HG03196 (cell line): ENCODE data around the gene NCOR1.

Source experiments
- ATAC-seq: cut with Tn5 transposase; IDR thresholded peaks from one replicate; pipeline ENCODE4 v1.9.1; 2021; ENCODE audit not compliant: unreplicated experiment

NCOR1 gene

DNA sequence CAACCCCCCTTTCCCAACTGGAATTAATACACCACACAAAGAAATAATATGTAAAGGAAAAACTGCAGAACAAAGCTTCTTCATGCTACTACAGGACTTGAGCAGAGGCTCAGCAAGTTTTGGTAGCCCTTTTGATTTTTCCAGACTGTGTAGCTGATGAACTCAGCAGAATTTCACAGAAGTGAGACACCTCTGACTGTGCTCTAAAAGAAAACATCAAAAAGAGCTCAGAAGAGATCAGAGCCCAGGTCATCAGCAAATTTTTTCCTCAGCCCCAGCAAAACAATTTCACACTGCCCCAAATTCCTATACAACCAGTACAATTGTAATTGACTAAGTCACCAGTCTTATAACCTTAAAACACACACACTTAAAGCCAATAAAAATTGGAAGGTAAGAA, 177.7 kb downstream of the NCOR1 start:
- no peak for ATAC-seq

DNA sequence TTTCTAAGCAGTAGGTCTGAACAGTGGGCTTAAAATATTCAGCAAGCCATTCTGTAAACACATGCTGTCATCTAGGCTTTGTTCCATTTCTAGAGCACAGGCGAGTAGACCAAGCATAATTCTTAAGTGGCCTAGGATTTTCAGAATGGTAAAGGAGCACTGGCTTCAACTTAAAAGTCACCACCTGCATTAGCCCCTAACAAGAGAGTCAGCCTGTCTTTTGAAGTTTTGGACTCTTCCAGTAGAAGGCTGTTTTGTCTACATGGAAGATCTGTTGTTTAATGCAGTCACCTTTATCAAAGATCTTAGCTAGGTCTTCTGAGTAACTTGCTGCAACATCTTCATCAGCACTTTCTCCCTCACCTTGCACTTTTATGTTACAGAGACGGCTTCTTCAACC, 179.1 kb downstream of the NCOR1 start:
- ATAC-seq = no peak

- ATAC-seq = no peak
Measured at GRCh38 chr17:16033729-16034349, 181.5 kb downstream of the NCOR1 start.

GRCh38 chr17:16027708-16028584, 187.4 kb downstream of the NCOR1 start:
- no peak for ATAC-seq

- no peak for ATAC-seq
Measured at GRCh38 chr17:16026895-16027294, 188.4 kb downstream of the NCOR1 start.

- ATAC-seq = no peak
Measured at GRCh38 chr17:16025202-16025601, 190.1 kb downstream of the NCOR1 start.

- no peak for ATAC-seq
Measured at GRCh38 chr17:16023881-16024280, 191.5 kb downstream of the NCOR1 start.

- ATAC-seq = no peak
Measured at GRCh38 chr17:16019347-16019746, 196.0 kb downstream of the NCOR1 start.

DNA sequence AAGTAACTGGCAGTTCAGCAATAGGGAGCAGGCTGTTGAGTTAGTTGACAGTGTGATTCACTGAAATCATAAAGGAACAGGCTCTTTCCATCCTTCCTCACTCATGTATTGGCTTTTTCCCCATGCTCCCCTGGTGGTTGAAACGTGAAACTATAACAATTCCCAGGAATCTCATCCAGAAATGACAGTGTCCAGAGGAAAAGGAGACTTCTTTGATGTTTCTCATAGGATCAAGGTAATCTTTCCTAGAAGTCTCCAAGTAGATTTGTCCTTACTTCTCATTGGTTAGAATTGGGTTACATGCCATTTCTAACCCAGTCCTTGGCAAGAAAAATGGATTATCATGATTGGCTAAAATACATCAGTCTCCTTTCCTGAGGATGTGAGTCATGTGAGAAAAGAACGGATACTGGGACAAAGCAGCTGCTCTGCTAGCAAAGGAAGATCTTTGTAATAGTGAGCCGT, 201.4 kb downstream of the NCOR1 start:
- ATAC-seq = no peak

GRCh38 chr17:16007439-16007838, 207.9 kb downstream of the NCOR1 start:
- no peak for ATAC-seq

DNA sequence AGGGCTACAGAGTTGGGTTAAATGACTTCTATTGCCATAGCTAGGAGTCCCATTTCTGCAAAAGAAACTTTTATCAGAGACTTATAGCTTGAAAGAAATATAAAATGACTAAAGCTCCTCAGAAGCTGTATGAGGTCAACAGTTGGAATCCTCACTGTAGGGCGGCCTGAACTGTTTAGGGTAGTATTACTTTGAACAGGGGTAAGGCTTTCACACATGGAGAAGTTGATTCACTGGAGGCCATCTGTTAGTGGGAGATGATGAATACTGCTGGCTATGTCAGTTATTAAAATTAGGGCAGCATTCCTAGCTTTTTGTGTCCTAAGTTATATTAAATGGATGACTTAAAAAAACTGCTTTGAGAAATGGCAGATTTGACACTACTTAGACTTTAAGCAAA, 209.7 kb downstream of the NCOR1 start:
- no peak for ATAC-seq

DNA sequence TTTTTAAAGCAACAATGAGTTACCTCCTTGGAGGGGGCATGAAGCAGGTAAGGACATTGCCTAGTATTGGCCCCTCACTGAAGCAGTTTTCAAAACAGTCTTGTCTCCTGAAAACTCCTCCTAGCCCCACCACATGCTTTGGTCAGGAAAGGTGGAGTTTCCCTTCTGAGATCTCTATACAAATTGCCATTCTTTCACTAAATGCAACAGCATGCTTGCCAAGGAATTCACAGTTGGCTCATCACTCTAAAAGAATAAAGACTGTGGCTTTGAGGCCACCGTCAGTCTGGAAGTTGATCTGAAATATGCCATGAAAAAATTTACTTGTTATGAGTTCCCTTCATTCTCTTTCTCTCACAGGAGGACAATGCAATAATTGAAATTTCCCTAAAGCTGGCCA, 211.5 kb downstream of the NCOR1 start:
- no peak for ATAC-seq

- ATAC-seq = no peak
Measured at GRCh38 chr17:16002708-16003260, 212.6 kb downstream of the NCOR1 start.

DNA sequence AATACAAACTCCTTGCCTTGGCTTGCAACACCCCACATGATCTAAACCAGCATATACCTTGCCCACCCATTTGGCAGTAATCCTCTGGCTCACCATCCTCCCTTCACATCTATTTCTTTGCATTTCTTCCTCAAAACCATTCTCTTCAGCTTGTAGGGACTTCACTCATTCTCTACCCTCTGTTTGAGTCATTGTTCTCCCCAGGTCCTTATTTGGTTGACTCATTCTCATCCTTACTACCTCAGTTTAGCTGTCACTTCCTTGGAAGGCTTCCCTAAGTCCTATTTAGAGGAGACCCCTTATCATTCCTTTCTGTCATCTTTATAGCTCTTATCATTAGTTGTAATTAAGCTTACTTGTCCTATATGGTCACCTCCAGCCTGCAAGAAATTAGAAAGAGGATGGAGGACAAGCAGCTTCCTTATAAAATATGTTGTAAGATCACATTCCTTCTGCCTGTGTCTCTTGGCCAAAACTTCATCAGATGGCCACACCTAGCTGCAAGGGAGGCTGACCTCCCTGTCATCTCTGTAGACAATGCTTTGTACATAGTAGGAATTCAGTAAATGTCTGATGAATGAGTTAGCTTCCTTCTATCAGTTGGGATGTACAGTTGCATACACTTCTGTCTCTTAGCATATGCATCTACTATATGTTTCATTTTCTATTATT, 214.0 kb downstream of the NCOR1 start:
- no peak for ATAC-seq

DNA sequence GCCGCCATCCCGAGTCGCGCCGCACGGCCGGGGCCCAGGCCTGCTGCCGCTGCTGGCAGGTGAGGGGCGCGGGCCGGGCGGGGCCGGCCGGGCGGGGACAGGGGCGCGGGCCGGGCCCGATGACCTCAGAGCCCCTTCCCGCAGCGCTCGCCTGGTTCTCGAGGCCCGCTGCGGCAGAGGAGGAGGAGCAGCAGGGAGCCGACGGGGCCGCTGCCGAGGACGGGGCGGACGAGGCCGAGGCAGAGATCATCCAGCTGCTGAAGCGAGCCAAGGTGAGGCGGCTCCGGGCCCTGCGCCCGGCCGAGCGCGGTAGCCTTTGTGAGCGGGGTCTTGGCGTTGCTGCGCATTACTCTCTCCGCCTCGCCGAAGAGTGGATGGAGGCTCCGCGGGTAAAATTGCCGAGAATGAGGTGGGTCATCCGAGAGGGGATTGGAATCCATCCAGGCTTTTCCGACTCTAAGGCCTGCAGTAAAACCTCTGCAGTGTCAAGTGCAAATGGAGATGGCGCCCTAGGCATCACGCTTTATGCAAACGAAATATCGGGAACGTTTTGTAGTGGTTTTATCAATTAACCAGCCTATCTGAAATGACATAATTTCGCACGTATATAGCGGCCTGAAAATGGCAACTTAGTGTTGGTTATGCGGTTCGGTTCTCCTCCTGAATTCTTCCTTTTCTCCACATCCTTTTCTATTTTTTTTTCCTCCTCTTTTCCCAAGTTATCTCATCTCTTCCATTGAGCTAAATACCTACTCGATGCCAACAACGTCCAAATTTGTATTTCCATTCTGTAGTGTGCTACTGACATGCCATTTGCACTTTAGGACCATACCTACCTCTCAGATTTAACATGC, 215.1 kb downstream of the NCOR1 start:
- peak; percentile 34 for ATAC-seq

- ATAC-seq = peak; percentile 95
Measured at GRCh38 chr17:15999141-15999973, 216.0 kb downstream of the NCOR1 start, which contains the start of the genes TTC19 and ZSWIM7. Gene TTC19, plus strand, starts transcription at chr17:15999824. Its CDS starts 25 bp downstream, at chr17:15999849. Gene ZSWIM7, minus strand, starts transcription at chr17:15999704. Its CDS starts 110 bp downstream, at chr17:15999594.

DNA sequence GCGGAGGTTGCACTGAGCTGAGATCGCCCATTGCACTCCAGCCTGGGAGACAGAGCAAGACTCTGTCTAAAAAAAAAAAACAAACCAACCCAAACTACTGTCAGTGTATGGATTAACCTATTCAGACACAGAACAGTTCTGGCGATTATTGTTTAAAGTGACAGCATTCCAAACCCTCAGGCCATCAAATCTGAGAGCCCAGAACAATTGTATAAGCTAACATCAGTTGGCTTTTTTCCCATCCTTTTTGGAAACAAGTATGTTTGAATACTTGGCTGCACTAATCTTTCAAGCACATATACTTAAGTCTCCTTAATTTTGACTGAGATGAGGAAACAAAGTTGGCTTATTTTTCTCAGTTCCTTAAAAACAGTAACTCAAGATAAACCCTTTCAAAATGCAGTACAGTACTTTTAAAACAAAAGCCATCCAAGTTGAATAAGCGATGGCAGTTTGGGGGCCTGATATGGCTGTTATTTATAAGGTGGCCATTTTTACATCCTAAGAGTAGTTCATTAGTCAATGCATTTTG, 217.2 kb downstream of the NCOR1 start:
- ATAC-seq = no peak

DNA sequence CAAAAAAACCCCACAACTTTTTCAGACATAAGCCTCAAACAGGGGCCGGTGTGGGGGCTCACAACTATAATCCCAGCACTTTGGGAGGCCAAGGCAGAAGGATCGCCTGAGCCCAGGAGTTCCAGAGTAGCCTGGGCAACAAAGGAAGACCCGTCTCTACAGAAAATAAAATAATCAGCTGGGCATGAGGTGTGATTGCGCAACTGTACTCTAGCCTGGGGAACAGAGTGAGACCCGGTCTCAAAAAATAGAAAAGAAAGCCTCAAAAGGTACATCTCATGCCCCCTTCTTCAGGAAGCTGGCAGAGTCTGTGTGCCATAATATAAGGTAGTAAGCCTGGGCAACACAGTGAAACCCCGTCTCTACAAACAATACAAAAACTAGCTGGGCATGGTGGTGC, 219.0 kb downstream of the NCOR1 start:
- no peak for ATAC-seq
